Astrocyte of the cerebellum (primary cell): ENCODE data around the gene GABRB3.

Experiments used
- DNase-seq: peaks from one replicate; pipeline ENCODE4 v3.0.0-alpha.2; 2011; ENCODE audit warnings: low read depth
- H3K4me3 ChIP-seq: 2 replicates; pipeline ENCODE4 v1.5.1; 2011; ENCODE audit warnings: mild to moderate bottlenecking, low read depth, low read length, moderate library complexity
- CTCF ChIP-seq: IDR thresholded peaks from 2 replicates; pipeline ENCODE4 v1.5.1; 2012; ENCODE audit warnings: low read length, low read depth, moderate library complexity, mild to moderate bottlenecking; ENCODE audit errors: missing control alignments
- in situ Hi-C: cut with HindIII; loops from 2 replicates; pipeline ENCODE4 v1.10.0; 2017; ENCODE audit warnings: low sequenced_read_pairs

The GABRB3 gene

DNA sequence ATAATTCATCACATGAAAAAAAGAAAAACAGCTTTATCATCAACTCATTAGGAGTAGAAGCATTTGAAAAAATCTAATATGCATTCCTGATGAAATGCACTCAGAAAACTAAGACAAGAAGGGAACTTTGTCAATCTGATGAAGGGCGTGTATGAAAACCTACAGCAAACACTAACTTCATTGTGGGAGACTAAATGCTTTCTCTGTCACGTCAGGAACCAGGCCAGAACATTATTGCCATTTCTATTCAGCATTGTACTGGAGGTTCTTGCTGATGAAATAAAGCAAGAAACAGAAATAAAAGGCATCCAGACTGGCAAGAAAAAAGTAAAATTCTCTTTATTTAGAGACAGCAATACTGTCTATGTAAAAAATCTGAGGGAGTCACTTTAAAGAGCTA, 235.2 kb downstream of the GABRB3 start:
- no peak for TF ChIP-seq CTCF
- no peak overlapping the region for H3K4me3 ChIP-seq
- in situ Hi-C loops, result no loop called here
- DNase-seq, result no peak

- no peak for TF ChIP-seq CTCF
- DNase-seq, result no peak
- in situ Hi-C loops, result no loop called here
- no peak overlapping the region for H3K4me3 ChIP-seq
These were observed 241.4 kb downstream of the GABRB3 start for GRCh38 chr15:26531489-26531888.

GRCh38 chr15:26525096-26525495, 247.8 kb downstream of the GABRB3 start:
- TF ChIP-seq CTCF, result no peak
- no peak for DNase-seq
- in situ Hi-C loops, result no loop called here
- H3K4me3 ChIP-seq, result no peak overlapping the region

GRCh38 chr15:26521691-26522198, 251.1 kb downstream of the GABRB3 start:
- no peak for DNase-seq
- TF ChIP-seq CTCF, result no peak
- no peak overlapping the region for H3K4me3 ChIP-seq
- in situ Hi-C loops, result loop anchor here (25.0 kb wide), 1 partner anchor 134 kb away; no protein-coding TSS in a partner anchor

GRCh38 chr15:26521130-26521529, 251.7 kb downstream of the GABRB3 start:
- H3K4me3 ChIP-seq, result no peak overlapping the region
- in situ Hi-C loops, result loop anchor here (25.0 kb wide), 1 partner anchor 134 kb away; no protein-coding TSS in a partner anchor
- no peak for TF ChIP-seq CTCF
- DNase-seq, result no peak

DNA sequence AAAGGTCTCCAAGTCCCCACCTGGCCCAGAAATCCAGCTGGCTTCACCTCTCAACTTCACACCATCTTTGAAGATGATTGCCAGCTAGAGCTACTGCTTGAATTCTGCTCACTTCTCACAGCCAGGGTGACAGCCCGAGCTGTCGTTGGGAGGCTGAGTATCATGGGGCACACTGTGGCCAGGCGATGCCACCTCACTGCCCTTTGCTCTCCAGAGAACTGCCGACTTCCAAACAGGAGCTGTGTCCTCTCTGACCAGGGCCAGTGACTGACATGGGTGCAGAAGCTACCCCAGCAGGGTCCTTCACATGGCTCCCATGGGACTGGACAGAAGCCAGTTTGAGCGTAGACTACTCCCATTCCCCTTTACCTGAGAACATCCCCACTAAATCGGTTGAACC, 254.0 kb downstream of the GABRB3 start:
- DNase-seq, result no peak
- in situ Hi-C loops, result loop anchor here (25.0 kb wide), 1 partner anchor 132 kb away; no protein-coding TSS in a partner anchor
- H3K4me3 ChIP-seq, result no peak overlapping the region
- no peak for TF ChIP-seq CTCF
